GM23338 (cell line): ENCODE measurements around the gene BCL2. TPM values are rescaled to one million over a fixed set of nuclear protein-coding genes. Genes with fewer than 3 reads are reported as not detected.

Experiments
- CTCF ChIP-seq, 2 experiments: fragments of 200-600 bp in 1 of 2; sonication (generic) in 1 of 2; conservative IDR thresholded peaks; 2 replicates each; pipeline versions ENCODE4 v1.5.1 to v1.6.1; 2016 to 2017; ENCODE audit warnings: antibody characterized with exemption in 2 of 2, low read depth in 2 of 2, mild to moderate bottlenecking in 2 of 2, moderate library complexity in 1 of 2
- ETS1 ChIP-seq: IDR thresholded peaks from 2 replicates; pipeline ENCODE4 v1.6.1; 2016; ENCODE audit warnings: antibody characterized with exemption
- EZH2 ChIP-seq: fragments of 200-600 bp; sonication (generic); IDR thresholded peaks from one replicate; pipeline ENCODE4 v1.8.0; 2017; ENCODE audit warnings: antibody characterized with exemption, mild to moderate bottlenecking, low read depth; ENCODE audit not compliant: unreplicated experiment
- EZH2phosphoT487 ChIP-seq: fragments of 200-600 bp; sonication (generic); IDR thresholded peaks from one replicate; pipeline ENCODE4 v1.8.1; 2018; ENCODE audit warnings: antibody characterized with exemption; ENCODE audit not compliant: unreplicated experiment
- JUNB ChIP-seq: IDR thresholded peaks from one replicate; pipeline ENCODE4 v1.6.1; 2016; ENCODE audit warnings: antibody characterized with exemption; ENCODE audit not compliant: unreplicated experiment
- NANOG ChIP-seq: IDR thresholded peaks from 2 replicates; pipeline ENCODE4 v1.6.1; 2016; ENCODE audit warnings: antibody characterized with exemption, borderline replicate concordance
- POLR2AphosphoS5 ChIP-seq: IDR thresholded peaks from 2 replicates; pipeline ENCODE4 v1.6.1; 2016; ENCODE audit warnings: antibody characterized with exemption, low read depth
- STAT1 ChIP-seq: IDR thresholded peaks from one replicate; pipeline ENCODE4 v1.6.1; 2016; ENCODE audit warnings: antibody characterized with exemption; ENCODE audit not compliant: unreplicated experiment
- ZNF114 ChIP-seq: fragments of 250-450 bp; sonication (Bioruptor Pico); IDR thresholded peaks from 2 replicates; pipeline ENCODE4 v1.5.0; 2020; ENCODE audit warnings: mild to moderate bottlenecking, moderate library complexity
- ZNF331 ChIP-seq: fragments of 250-450 bp; sonication (Bioruptor Pico); IDR thresholded peaks from 2 replicates; pipeline ENCODE4 v1.5.0; 2020; ENCODE audit warnings: low read depth, mild to moderate bottlenecking, moderate library complexity
- ZNF462 ChIP-seq: fragments of 250-450 bp; sonication (Bioruptor Pico); IDR thresholded peaks from 2 replicates; pipeline ENCODE4 v1.5.0; 2020; ENCODE audit warnings: mild to moderate bottlenecking, moderate library complexity
- polyA plus RNA-seq: library from polyadenylated mRNA; unstranded; fragments of >200 nt; fragmentation: Nextera tagmentation; extraction: Ambion mirVana; gene quantifications from 2 replicates; pipeline ENCODE4 v1.2.1, GENCODE V29; 2016
- total RNA-seq: library from RNA; depleted of rRNA; stranded (reverse); fragments of >200 nt; shearing (Covaris generic); gene quantifications from 2 replicates; pipeline ENCODE4 v1.2.3, GENCODE V29; 2014

BCL2 gene
- total and polyA plus RNA-seq, 2 experiments from 2014 or later: 1.2 to 4.0 TPM

- TF ChIP-seq ZNF462 (CRISPR knock-in tag) (no peak), EZH2 (no peak), EZH2phosphoT487 (no peak), ZNF114 (no peak), JUNB (no peak), ZNF331 (no peak), CTCF (conservative IDR thresholded peaks at IDR 0.05; ENCODE audit: low read depth in 2 of 2) (no peak), NANOG (no peak), STAT1 (no peak), POLR2AphosphoS5 (no peak), ETS1 (no peak)
These were observed 119.8 kb downstream of the BCL2 start (continued) for GRCh38 chr18:63199743-63200241.
